OCI-LY1 (cell line): ENCODE data around the gene NXPH4.

Source experiments
- H2AFZ ChIP-seq: fragments of 200-600 bp; sonication (generic), shearing (Covaris generic); 2 replicates; pipeline ENCODE4 v1.6.0; 2014; ENCODE audit warnings: antibody characterized with exemption, mild to moderate bottlenecking, low read length
- H3F3A ChIP-seq: fragments of 200-600 bp; sonication (generic), shearing (Covaris generic); 2 replicates; pipeline ENCODE4 v1.6.0; 2014; ENCODE audit warnings: mild to moderate bottlenecking, antibody characterized with exemption, low read length, moderate library complexity; ENCODE audit not compliant: insufficient read depth
- H3K27ac ChIP-seq: fragments of 200-600 bp; sonication (generic); 2 replicates; pipeline ENCODE4 v1.5.1; 2014; ENCODE audit warnings: low read length, mixed run types, mild to moderate bottlenecking, low read depth; ENCODE audit not compliant: poor library complexity, severe bottlenecking
- H3K27me3 ChIP-seq: fragments of 200-600 bp; sonication (generic); 2 replicates; pipeline ENCODE4 v1.6.0; 2014; ENCODE audit warnings: antibody characterized with exemption, mild to moderate bottlenecking, low read length, moderate library complexity; ENCODE audit not compliant: insufficient read depth
- H3K36me3 ChIP-seq: fragments of 200-600 bp; sonication (generic); 2 replicates; pipeline ENCODE4 v1.6.1; 2014; ENCODE audit warnings: mild to moderate bottlenecking, antibody characterized with exemption, low read length, moderate library complexity, mixed read lengths; ENCODE audit not compliant: insufficient read depth
- H3K4me1 ChIP-seq: fragments of 200-600 bp; sonication (generic); 2 replicates; pipeline ENCODE4 v1.5.1; 2014; ENCODE audit warnings: mild to moderate bottlenecking, low read length, moderate library complexity; ENCODE audit not compliant: insufficient read depth, severe bottlenecking
- H3K4me2 ChIP-seq: fragments of 200-600 bp; sonication (generic), shearing (Covaris generic); 2 replicates; pipeline ENCODE4 v1.6.1; 2014; ENCODE audit warnings: low read length
- H3K4me3 ChIP-seq: fragments of 200-600 bp; sonication (generic); 2 replicates; pipeline ENCODE4 v1.5.1; 2014; ENCODE audit warnings: low read length, low read depth, mild to moderate bottlenecking, mixed read lengths; ENCODE audit not compliant: poor library complexity, severe bottlenecking
- H3K79me2 ChIP-seq: fragments of 200-600 bp; shearing (Covaris generic); 2 replicates; pipeline ENCODE4 v1.6.1; 2016; ENCODE audit warnings: mixed run types, low read length, mixed read lengths; ENCODE audit not compliant: insufficient read depth
- H3K9ac ChIP-seq: fragments of 200-600 bp; sonication (generic), shearing (Covaris generic); 2 replicates; pipeline ENCODE4 v1.6.1; 2014; ENCODE audit warnings: mild to moderate bottlenecking, low read length, mixed read lengths
- H3K9me2 ChIP-seq: fragments of 200-600 bp; sonication (generic), shearing (Covaris generic); 2 replicates; pipeline ENCODE4 v1.6.1; 2014; ENCODE audit warnings: low read depth, mild to moderate bottlenecking, low read length, mixed read lengths
- H3K9me3 ChIP-seq: fragments of 200-600 bp; shearing (Covaris generic); 2 replicates; pipeline ENCODE4 v1.6.1; 2014; ENCODE audit warnings: low read length, mixed read lengths
- H4K20me1 ChIP-seq: fragments of 200-600 bp; sonication (generic), shearing (Covaris generic); 2 replicates; pipeline ENCODE4 v1.6.0; 2016; ENCODE audit warnings: mild to moderate bottlenecking, low read length; ENCODE audit not compliant: insufficient read depth
- CTCF ChIP-seq: fragments of 200-600 bp; sonication (generic), shearing (Covaris generic); IDR thresholded peaks from 2 replicates; pipeline ENCODE4 v1.5.1; 2017; ENCODE audit warnings: mild to moderate bottlenecking, antibody characterized with exemption, low read length, moderate library complexity, mixed read lengths
- EZH2 ChIP-seq: fragments of 200-600 bp; sonication (generic), shearing (Covaris generic); IDR thresholded peaks from 2 replicates; pipeline ENCODE4 v1.8.0; 2017; ENCODE audit warnings: borderline replicate concordance, mixed run types, mild to moderate bottlenecking, antibody characterized with exemption, low read length, moderate library complexity, mixed read lengths

Gene NXPH4

DNA sequence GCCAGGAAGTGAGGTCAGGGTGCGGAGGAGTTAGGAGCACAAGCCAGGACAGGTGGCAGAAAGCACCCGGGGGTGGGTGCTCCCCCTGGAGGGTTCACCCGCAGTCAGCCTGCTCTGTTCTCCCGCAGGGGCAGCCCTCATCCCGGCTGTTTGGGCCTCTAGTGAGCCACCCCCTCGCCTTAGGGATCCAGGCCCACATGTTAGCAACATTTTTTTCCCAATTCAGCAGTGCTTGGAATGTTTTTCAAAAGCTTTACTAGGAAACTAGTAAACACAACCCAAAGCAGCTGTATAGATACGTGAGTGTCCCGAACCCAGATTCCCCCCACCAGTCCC is 28.5 kb upstream of the NXPH4 start:
- Histone ChIP-seq H3K9me2 (no peaks in the 10 kb centered on the region), H3K4me1 (no peaks in the 10 kb centered on the region), H3F3A (no peaks in the 10 kb centered on the region), H3K4me3 (no peak overlapping the region), H3K27me3 (no peaks in the 10 kb centered on the region; the same call in 1 of the 2 replicates), H3K9ac (no peak overlapping the region), H2AFZ (no peak overlapping the region), H3K27ac (no peak overlapping the region), H3K79me2 (no peaks in the 10 kb centered on the region), H4K20me1 (no peaks in the 10 kb centered on the region), H3K9me3 (no peaks in the 10 kb centered on the region), H3K4me2 (no peak overlapping the region), H3K36me3 (no peaks in the 10 kb centered on the region)
- TF ChIP-seq EZH2 (no peak), CTCF (no peak)

GRCh38 chr12:57190037-57190436 is 26.6 kb upstream of the NXPH4 start:
- no peak overlapping the region for H3K9ac ChIP-seq
- no peaks in the 10 kb centered on the region for H4K20me1 ChIP-seq
- no peak overlapping the region for H3K4me2 ChIP-seq
- no peaks in the 10 kb centered on the region for H3K36me3 ChIP-seq
- no peaks in the 10 kb centered on the region for H3K9me3 ChIP-seq
- TF ChIP-seq EZH2 (no peak), CTCF (no peak)
- H3K27ac ChIP-seq, result no peak overlapping the region
- no peaks in the 10 kb centered on the region for H3K79me2 ChIP-seq
- H2AFZ ChIP-seq, result no peak overlapping the region
- H3K9me2 ChIP-seq, result no peaks in the 10 kb centered on the region
- H3K27me3 ChIP-seq, result 0 out of 2 replicates have a peak, but pooled peaks cover 8% of the 10 kb centered on the region
- peaks cover 8% of the 10 kb centered on the region for H3K4me1 ChIP-seq
- H3K4me3 ChIP-seq, result no peak overlapping the region
- H3F3A ChIP-seq, result no peaks in the 10 kb centered on the region

GRCh38 chr12:57190821-57191220 is 25.8 kb upstream of the NXPH4 start:
- Histone ChIP-seq H3K9me3 (no peaks in the 10 kb centered on the region), H3K79me2 (no peaks in the 10 kb centered on the region), H3K9ac (no peak overlapping the region), H3K36me3 (no peaks in the 10 kb centered on the region), H3K9me2 (no peaks in the 10 kb centered on the region), H3K4me2 (no peak overlapping the region), H3K27ac (no peak overlapping the region), H3F3A (no peaks in the 10 kb centered on the region), H4K20me1 (no peaks in the 10 kb centered on the region), H2AFZ (no peak overlapping the region), H3K27me3 (peaks cover 8% of the 10 kb centered on the region; the same call in 1 of the 2 replicates), H3K4me3 (no peak overlapping the region), H3K4me1 (peaks cover 16% of the 10 kb centered on the region)
- no peak for TF ChIP-seq CTCF
- no peak for TF ChIP-seq EZH2
